HUES48 (cell line): ENCODE results near the gene LOX.

Source experiments
- H3K27ac ChIP-seq: one replicate; pipeline ENCODE4 v1.7.0; 2013; ENCODE audit warnings: low read depth, low read length, inconsistent platforms
- H3K27me3 ChIP-seq: 2 replicates; pipeline ENCODE4 v1.6.1; 2013; ENCODE audit warnings: mild to moderate bottlenecking, low read length; ENCODE audit not compliant: control insufficient read depth, insufficient read depth
- H3K36me3 ChIP-seq: 2 replicates; pipeline ENCODE4 v1.6.1; 2013; ENCODE audit warnings: low read length; ENCODE audit not compliant: control insufficient read depth, insufficient read depth
- H3K4me1 ChIP-seq: 2 replicates; pipeline ENCODE4 v1.6.1; 2013; ENCODE audit warnings: mild to moderate bottlenecking, low read length; ENCODE audit not compliant: control insufficient read depth, insufficient read depth
- H3K4me3 ChIP-seq: 2 replicates; pipeline ENCODE4 v1.5.1; 2013; ENCODE audit warnings: mild to moderate bottlenecking, low read depth, low read length
- H3K9ac ChIP-seq: 2 replicates; pipeline ENCODE4 v1.6.1; 2013; ENCODE audit warnings: mild to moderate bottlenecking, low read depth, low read length, moderate library complexity
- H3K9me3 ChIP-seq: 2 replicates; pipeline ENCODE4 v1.6.1; 2013; ENCODE audit warnings: low read length; ENCODE audit not compliant: control insufficient read depth, insufficient read depth

LOX gene

DNA sequence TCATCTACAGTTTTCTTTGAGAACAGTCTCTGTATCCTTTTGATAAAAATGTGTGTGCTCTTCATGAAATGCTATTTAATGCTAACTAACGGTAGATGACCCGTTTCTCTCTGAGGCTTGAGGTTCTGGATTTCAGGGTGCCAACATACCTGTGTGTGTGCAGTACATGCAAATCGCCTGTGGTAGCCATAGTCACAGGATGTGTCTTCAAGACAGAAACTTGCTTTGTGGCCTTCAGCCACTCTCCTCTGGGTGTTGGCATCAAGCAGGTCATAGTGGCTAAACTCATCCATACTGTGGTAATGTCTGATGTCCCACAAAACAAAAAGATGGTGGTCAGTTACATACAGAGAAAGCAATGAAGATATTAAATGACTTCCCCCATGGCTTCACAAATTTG is 4.2 kb downstream of the LOX start:
- Histone ChIP-seq H3K4me3 (no peak overlapping the region), H3K4me1 (peaks cover 17% of the 10 kb centered on the region; the same call in 1 of the 2 replicates), H3K27me3 (peaks cover 30% of the 10 kb centered on the region), H3K36me3 (no peaks in the 10 kb centered on the region), H3K9me3 (no peaks in the 10 kb centered on the region), H3K9ac (no peak overlapping the region), H3K27ac (no peak overlapping the region)

DNA sequence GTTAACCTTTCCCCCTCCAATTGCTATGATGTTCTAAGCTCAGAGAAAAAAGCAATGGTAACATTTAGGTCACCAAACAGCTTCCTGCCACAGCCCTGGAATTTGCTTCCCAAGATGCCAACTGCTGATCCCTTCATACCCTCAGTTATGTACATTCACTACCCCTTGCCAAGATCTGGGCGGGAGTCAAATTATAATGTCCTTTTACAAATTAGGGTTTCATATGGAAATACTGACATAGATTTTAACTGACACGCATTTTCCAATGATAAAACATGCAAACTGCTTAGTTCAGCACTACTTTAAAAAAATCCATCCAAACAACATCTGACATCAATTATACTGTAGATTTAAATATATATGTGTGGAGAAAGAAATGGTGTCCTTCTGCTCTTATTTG is 5.0 kb downstream of the LOX start:
- H3K27me3 ChIP-seq = peaks cover 21% of the 10 kb centered on the region
- no peaks in the 10 kb centered on the region for H3K9me3 ChIP-seq
- no peaks in the 10 kb centered on the region for H3K36me3 ChIP-seq
- H3K9ac ChIP-seq = no peak overlapping the region
- H3K27ac ChIP-seq = no peak overlapping the region
- peaks cover 9% of the 10 kb centered on the region; the same call in 1 of the 2 replicates for H3K4me1 ChIP-seq
- no peak overlapping the region for H3K4me3 ChIP-seq

DNA sequence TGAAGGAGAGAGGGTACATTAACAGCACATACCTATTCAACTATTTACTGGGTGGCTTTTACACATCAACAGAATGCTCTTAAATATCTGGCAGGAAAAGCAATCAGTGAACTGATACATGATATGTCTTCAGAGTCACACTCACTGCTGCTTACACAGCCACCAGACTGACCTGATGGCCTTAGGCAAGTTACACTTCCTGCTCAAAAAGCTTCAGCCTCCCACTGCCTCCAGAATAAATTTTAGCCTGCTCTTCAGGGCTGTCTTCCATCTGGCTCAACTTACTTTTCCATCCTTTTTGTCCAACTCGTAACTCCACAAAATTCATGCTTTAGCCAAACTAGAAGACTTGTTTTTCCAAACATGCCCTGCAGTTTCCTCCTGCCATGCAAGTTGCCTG is 10.7 kb downstream of the LOX start:
- Histone ChIP-seq H3K9me3 (no peaks in the 10 kb centered on the region), H3K36me3 (no peaks in the 10 kb centered on the region), H3K27me3 (no peaks in the 10 kb centered on the region), H3K9ac (no peak overlapping the region), H3K4me1 (no peaks in the 10 kb centered on the region), H3K4me3 (no peak overlapping the region), H3K27ac (no peak overlapping the region)

DNA sequence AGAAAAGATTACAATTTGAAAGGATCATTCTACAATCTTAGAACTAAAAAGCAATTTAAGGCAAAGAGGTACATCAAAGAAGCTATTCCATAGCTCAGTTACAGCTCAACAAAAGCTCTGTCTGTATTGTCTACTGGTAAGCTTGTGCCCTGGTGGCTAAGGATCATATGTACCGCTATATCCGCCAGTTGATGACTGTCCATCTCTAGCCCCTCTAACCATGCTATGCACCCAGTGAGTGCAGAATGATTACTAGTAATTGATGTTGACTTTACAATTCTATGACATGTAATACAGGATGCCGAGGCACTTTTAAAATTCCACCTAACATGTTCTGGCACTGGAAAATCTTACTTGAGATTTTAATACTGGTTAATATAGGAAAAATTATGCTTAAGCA is 13.1 kb downstream of the LOX start:
- Histone ChIP-seq H3K27me3 (no peaks in the 10 kb centered on the region), H3K4me3 (no peak overlapping the region), H3K9me3 (no peaks in the 10 kb centered on the region), H3K27ac (no peak overlapping the region), H3K9ac (no peak overlapping the region), H3K36me3 (no peaks in the 10 kb centered on the region), H3K4me1 (no peaks in the 10 kb centered on the region)

DNA sequence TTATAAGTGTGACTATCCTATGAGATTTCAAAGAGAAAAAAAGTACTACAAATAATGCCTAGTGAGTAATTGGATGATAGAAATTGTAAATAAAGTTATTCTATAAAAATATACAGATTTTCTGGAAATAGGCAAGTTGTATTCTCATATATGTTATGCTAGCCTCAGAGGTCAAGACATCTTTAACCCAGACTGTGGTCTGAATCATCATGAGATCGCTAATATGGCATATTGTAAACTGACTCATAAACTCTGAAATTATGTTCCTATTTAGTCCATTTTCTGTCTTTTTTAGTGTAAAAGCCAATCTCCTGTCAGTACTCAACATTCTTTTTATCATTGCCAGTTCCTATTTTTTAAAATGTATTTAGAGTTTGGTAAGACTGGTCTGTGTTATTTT is 14.2 kb downstream of the LOX start:
- Histone ChIP-seq H3K4me1 (peaks cover 3% of the 10 kb centered on the region; the same call in 1 of the 2 replicates), H3K36me3 (no peaks in the 10 kb centered on the region), H3K9me3 (no peaks in the 10 kb centered on the region), H3K9ac (no peak overlapping the region), H3K4me3 (no peak overlapping the region), H3K27ac (no peak overlapping the region), H3K27me3 (no peaks in the 10 kb centered on the region)

DNA sequence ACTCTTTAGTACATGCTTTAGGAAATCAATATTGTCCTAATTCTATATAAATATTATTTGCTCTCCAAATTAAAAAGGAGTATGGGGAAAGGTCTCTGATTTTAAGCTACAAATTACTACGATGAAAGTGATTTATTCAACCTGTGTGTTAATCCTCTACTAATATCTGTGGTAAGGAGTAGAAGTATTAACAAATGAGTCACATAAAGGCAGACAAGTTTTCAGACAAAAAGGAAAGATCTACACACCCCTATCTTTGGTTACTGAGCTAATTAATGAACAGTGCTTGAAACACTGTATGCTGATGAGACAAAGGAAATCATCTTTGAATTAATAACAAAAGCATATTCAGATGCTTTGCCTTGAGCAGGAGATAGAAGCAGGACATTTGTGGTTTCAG is 15.9 kb downstream of the LOX start:
- Histone ChIP-seq H3K36me3 (no peaks in the 10 kb centered on the region), H3K9ac (no peak overlapping the region), H3K4me1 (peaks cover 3% of the 10 kb centered on the region; the same call in 1 of the 2 replicates), H3K27me3 (no peaks in the 10 kb centered on the region), H3K9me3 (no peaks in the 10 kb centered on the region), H3K4me3 (no peak overlapping the region), H3K27ac (no peak overlapping the region)

DNA sequence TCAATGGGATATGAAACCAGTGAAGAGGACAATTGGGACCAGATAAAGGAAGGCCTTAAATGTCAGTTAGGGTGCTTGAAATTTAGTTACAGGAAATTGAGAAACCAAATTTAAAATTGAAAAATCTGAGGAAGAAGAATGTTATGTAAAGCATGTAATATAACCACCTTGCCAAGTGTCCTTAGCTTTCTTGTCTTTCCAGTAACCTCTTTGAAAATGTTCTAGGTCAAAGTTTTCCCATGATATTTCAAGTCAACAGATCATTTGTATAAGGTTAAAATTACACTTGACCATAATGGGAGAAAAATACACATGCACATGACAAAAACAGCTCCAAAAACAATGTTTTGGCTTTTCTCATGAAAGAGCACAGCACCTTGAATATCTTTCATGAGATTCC is 21.1 kb downstream of the LOX start:
- Histone ChIP-seq H3K4me1 (peaks cover 3% of the 10 kb centered on the region; the same call in 1 of the 2 replicates), H3K36me3 (0 out of 2 replicates have a peak, but pooled peaks cover 2% of the 10 kb centered on the region), H3K9me3 (no peaks in the 10 kb centered on the region), H3K9ac (no peak overlapping the region), H3K27me3 (no peaks in the 10 kb centered on the region), H3K4me3 (no peak overlapping the region), H3K27ac (no peak overlapping the region)

DNA sequence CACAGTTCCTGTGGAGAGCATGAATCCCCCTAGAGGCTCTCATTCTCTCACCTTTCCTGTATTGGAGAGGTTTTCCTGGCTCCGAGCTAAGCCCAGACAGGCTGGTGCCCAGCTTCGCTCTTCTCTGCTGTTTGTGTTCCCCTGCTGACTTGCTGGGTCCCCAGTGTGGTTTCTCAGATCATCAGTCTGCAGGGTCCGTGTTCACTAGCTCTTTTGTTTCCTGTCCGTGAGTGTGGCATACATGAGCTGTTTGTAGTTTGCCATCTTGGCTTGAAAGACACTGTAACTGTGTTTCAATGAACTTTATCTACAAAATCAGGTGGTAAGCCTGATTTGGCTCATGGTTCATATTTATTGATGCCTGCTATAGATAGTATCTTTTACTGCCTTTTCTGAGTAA is 23.8 kb downstream of the LOX start:
- Histone ChIP-seq H3K9me3 (no peaks in the 10 kb centered on the region), H3K27ac (no peak overlapping the region), H3K4me3 (no peak overlapping the region), H3K9ac (no peak overlapping the region), H3K27me3 (no peaks in the 10 kb centered on the region), H3K4me1 (peaks cover 3% of the 10 kb centered on the region; the same call in 1 of the 2 replicates), H3K36me3 (0 out of 2 replicates have a peak, but pooled peaks cover 2% of the 10 kb centered on the region)

DNA sequence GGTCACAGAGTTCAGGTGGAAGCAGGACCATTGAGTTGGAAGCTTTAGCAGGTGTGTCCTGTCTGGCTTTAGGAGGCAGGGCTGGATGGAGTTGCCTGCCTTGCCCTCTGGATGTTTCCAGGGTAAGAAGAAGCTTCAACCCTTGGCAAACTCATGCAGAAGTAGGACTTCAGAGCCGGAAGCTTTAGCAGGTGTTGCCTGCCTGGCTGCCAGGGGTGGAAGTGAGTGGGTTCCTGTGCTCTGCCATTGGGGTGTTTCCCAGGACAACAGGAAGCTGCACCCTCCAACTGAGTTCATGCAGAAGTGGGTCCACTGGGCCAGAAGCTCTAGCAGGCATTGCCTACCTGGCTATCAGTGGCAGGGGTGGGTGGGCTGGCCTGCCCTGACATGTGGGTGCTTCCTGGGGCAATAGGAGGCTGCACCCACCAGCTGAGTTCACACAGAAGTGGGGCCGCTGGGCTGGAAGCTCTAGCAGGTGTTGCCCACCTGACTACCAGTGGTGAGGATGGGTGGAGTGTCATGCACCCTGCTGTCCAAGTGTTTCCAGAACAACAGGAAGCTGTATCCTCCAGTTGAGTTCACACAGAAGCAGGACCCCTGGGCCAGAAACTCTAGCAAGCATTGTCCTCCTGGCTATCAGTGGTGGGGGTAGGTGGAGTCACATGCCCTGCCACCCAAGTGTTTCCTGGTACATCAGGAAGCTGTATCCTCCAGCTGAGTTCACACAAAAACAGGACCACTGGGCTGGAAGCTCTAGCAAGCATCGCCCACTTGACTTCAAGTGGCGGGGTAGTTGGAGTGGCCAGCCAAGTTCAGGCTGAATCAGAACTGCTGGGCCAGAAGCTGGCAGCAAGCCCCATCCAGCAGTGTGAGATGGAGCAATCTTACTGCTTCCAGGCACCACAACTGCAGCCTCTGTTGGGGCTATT is 24.6 kb downstream of the LOX start:
- H3K27me3 ChIP-seq = no peaks in the 10 kb centered on the region
- 0 out of 2 replicates have a peak, but pooled peaks cover 2% of the 10 kb centered on the region for H3K36me3 ChIP-seq
- no peaks in the 10 kb centered on the region for H3K9me3 ChIP-seq
- H3K9ac ChIP-seq = no peak overlapping the region
- H3K4me3 ChIP-seq = no peak overlapping the region
- no peak overlapping the region for H3K27ac ChIP-seq
- H3K4me1 ChIP-seq = no peaks in the 10 kb centered on the region

DNA sequence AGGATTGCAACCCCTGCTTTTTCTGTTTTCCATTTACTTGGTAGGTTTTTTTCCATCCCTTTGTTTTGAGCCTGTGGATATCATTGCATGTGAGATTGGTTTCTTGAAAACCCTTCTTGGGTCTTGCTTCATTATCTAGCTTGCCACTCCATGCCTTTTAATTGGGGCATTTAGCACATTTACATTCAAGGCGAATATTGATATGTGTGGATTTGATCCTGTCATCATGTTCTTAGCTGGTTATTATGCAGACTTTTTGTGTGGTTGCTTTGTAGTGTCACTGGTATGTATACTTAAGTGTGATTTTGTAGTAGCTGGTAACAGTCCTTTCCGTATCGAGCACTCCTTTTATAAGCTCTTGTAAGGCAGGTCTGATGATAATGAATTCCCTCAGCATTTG is 26.5 kb downstream of the LOX start:
- Histone ChIP-seq H3K4me3 (no peak overlapping the region), H3K27ac (no peak overlapping the region), H3K4me1 (no peaks in the 10 kb centered on the region), H3K9ac (no peak overlapping the region), H3K27me3 (no peaks in the 10 kb centered on the region), H3K9me3 (no peaks in the 10 kb centered on the region), H3K36me3 (0 out of 2 replicates have a peak, but pooled peaks cover 2% of the 10 kb centered on the region)

DNA sequence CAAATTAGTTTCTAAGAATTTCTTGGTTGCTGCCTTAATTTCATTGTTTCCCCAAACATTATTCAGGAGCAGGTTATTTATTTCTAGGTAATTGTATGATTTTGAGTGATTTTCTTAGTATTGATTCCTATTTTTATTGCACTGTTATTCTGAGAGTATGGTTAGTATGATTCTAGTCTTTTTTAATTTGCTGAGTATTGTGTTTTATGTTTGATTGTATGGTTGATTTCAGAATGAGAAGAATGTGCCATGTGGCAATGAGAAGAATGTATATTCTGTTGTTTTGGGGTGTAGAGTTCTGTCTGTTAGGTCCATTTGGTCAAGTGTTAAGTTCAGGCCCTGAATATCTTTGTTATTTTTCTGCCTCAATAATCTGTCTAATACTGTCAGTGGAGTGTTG is 27.1 kb downstream of the LOX start:
- no peaks in the 10 kb centered on the region for H3K9me3 ChIP-seq

More for the DNA sequence above, 27.1 kb downstream of the LOX start:
- Histone ChIP-seq H3K36me3 (0 out of 2 replicates have a peak, but pooled peaks cover 2% of the 10 kb centered on the region), H3K4me1 (no peaks in the 10 kb centered on the region), H3K27me3 (no peaks in the 10 kb centered on the region), H3K9ac (no peak overlapping the region), H3K4me3 (no peak overlapping the region), H3K27ac (no peak overlapping the region)
